Femur (tissue), 1 donor: ENCODE results near the gene SLC26A2.

Experiments
- DNase-seq: peaks from one replicate; pipeline ENCODE4 v3.0.0-alpha.2; 2017

Gene SLC26A2

GRCh38 chr5:149960272-149961185, at the start of gene SLC26A2:
Gene SLC26A2 (plus strand): TSS chr5:149960758. CDS start chr5:149977653, 16,895 bp downstream.
- peak; percentile 99 for DNase-seq

- no peak for DNase-seq
Measured at GRCh38 chr5:149911031-149911430, 49.5 kb upstream of the SLC26A2 start.

GRCh38 chr5:149912226-149912871, 48.2 kb upstream of the SLC26A2 start:
- no peak for DNase-seq

- no peak for DNase-seq
Measured at GRCh38 chr5:149913436-149914419, 46.8 kb upstream of the SLC26A2 start.

GRCh38 chr5:149915392-149916260, 44.9 kb upstream of the SLC26A2 start:
- no peak for DNase-seq

- DNase-seq = no peak
Measured at GRCh38 chr5:149916334-149917072, 44.1 kb upstream of the SLC26A2 start.

- DNase-seq = no peak
Measured at GRCh38 chr5:149917073-149917676, 43.4 kb upstream of the SLC26A2 start.

- no peak for DNase-seq
Measured at GRCh38 chr5:149921597-149921996, 39.0 kb upstream of the SLC26A2 start.

- no peak for DNase-seq
Measured at GRCh38 chr5:149922950-149923349, 37.6 kb upstream of the SLC26A2 start.

- no peak for DNase-seq
Measured at GRCh38 chr5:149924486-149924885, 36.1 kb upstream of the SLC26A2 start.

GRCh38 chr5:149930043-149930748, 30.4 kb upstream of the SLC26A2 start:
- DNase-seq = no peak

GRCh38 chr5:149930749-149931574, 29.6 kb upstream of the SLC26A2 start:
- no peak for DNase-seq

GRCh38 chr5:149931992-149932436, 28.5 kb upstream of the SLC26A2 start:
- DNase-seq = no peak

- DNase-seq = no peak
Measured at GRCh38 chr5:149932445-149933350, 27.9 kb upstream of the SLC26A2 start.

- peak; percentile 67 for DNase-seq
Measured at GRCh38 chr5:149935431-149935901, 25.1 kb upstream of the SLC26A2 start.

- DNase-seq = no peak
Measured at GRCh38 chr5:149936044-149936699, 24.4 kb upstream of the SLC26A2 start.

- DNase-seq = no peak
Measured at GRCh38 chr5:149936700-149937091, 23.9 kb upstream of the SLC26A2 start.
